ENCODE measurements around the gene ARHGAP26. TPM values are rescaled to one million over a fixed set of nuclear protein-coding genes. Genes with fewer than 3 reads are reported as not detected.
A peak's percentile ranks its signal among the peaks of the same experiment; 100 is the strongest.

The ARHGAP26 gene
- total RNA-seq, 2 donors from 2014 or later, result 31.8 to 39.5 TPM

- intact Hi-C loops (cut with DNase I), result no loop called here
- DNase-seq (ENCODE audit: low spot score), result no peak
Observed at GRCh38 chr5:142837081-142837725, 67.0 kb downstream of the ARHGAP26 start.

GRCh38 chr5:142838845-142839244, 68.7 kb downstream of the ARHGAP26 start:
- DNase-seq (ENCODE audit: low spot score), result no peak
- intact Hi-C loops (cut with DNase I), result no loop called here

GRCh38 chr5:142839711-142840346, 69.7 kb downstream of the ARHGAP26 start:
- DNase-seq (ENCODE audit: low spot score), result peak; percentile 90
- intact Hi-C loops (cut with DNase I), result no loop called here

- no peak for DNase-seq (ENCODE audit: low spot score)
- intact Hi-C loops (cut with DNase I), result no loop called here
Observed at GRCh38 chr5:142840575-142840974, 70.4 kb downstream of the ARHGAP26 start.

GRCh38 chr5:142841511-142842265, 71.5 kb downstream of the ARHGAP26 start:
- peak; percentile 85 for DNase-seq (ENCODE audit: low spot score)
- intact Hi-C loops (cut with DNase I), result no loop called here

GRCh38 chr5:142842994-142843905, 73.1 kb downstream of the ARHGAP26 start:
- peak; percentile 85 for DNase-seq (ENCODE audit: low spot score)
- intact Hi-C loops (cut with DNase I), result no loop called here

GRCh38 chr5:142844866-142845265, 74.7 kb downstream of the ARHGAP26 start:
- intact Hi-C loops (cut with DNase I), result loop anchor here in 1 of 2 donors (1.0 kb wide), 1 partner anchor 62 kb away; no protein-coding TSS in a partner anchor

GRCh38 chr5:142845402-142845921, 75.3 kb downstream of the ARHGAP26 start:
- no peak for DNase-seq (ENCODE audit: low spot score)
- intact Hi-C loops (cut with DNase I), result no loop called here

More at GRCh38 chr5:142844866-142845265, 74.7 kb downstream of the ARHGAP26 start:
- no peak for DNase-seq (ENCODE audit: low spot score)

- DNase-seq (ENCODE audit: low spot score), result no peak
- intact Hi-C loops (cut with DNase I), result no loop called here
Observed at GRCh38 chr5:142845954-142846398, 75.8 kb downstream of the ARHGAP26 start.

- DNase-seq (ENCODE audit: low spot score), result no peak
- intact Hi-C loops (cut with DNase I), result no loop called here
Observed at GRCh38 chr5:142846406-142846805, 76.2 kb downstream of the ARHGAP26 start.

- no peak for DNase-seq (ENCODE audit: low spot score)
- intact Hi-C loops (cut with DNase I), result no loop called here
Observed at GRCh38 chr5:142847898-142848790, 78.0 kb downstream of the ARHGAP26 start.

- DNase-seq (ENCODE audit: low spot score), result no peak
- intact Hi-C loops (cut with DNase I), result no loop called here
Observed at GRCh38 chr5:142849466-142849865, 79.3 kb downstream of the ARHGAP26 start.

- intact Hi-C loops (cut with DNase I), result no loop called here
- no peak for DNase-seq (ENCODE audit: low spot score)
Observed at GRCh38 chr5:142849880-142850279, 79.7 kb downstream of the ARHGAP26 start.

GRCh38 chr5:142851731-142852130, 81.6 kb downstream of the ARHGAP26 start:
- no peak for DNase-seq (ENCODE audit: low spot score)
- intact Hi-C loops (cut with DNase I), result no loop called here

GRCh38 chr5:142852416-142853198, 82.4 kb downstream of the ARHGAP26 start:
- DNase-seq (ENCODE audit: low spot score), result no peak
- intact Hi-C loops (cut with DNase I), result no loop called here

- DNase-seq (ENCODE audit: low spot score), result no peak
- intact Hi-C loops (cut with DNase I), result no loop called here
Observed at GRCh38 chr5:142853682-142854081, 83.5 kb downstream of the ARHGAP26 start.

GRCh38 chr5:142856269-142856782, 86.1 kb downstream of the ARHGAP26 start:
- intact Hi-C loops (cut with DNase I), result loop anchor here in 1 of 2 donors (1.0 kb wide), 1 partner anchor 34 kb away; no protein-coding TSS in a partner anchor

More at GRCh38 chr5:142856269-142856782, 86.1 kb downstream of the ARHGAP26 start:
- DNase-seq (ENCODE audit: low spot score), result no peak

All from posterior vena cava (tissue), 2 donors.